GM19438 (cell line): ENCODE data around the gene AGL.
"Not testable (repeated sequence)": the region's sequence is repeated elsewhere in the genome, so short reads cannot be mapped to it uniquely, and the experiment has no call there.

Experiments
- ATAC-seq: cut with Tn5 transposase; IDR thresholded peaks from one replicate; pipeline ENCODE4 v1.9.1; 2021; ENCODE audit warnings: low read depth; ENCODE audit not compliant: unreplicated experiment

AGL gene

GRCh38 chr1:99935534-99935933 is 85.4 kb downstream of the AGL start:
- ATAC-seq, result no peak

GRCh38 chr1:99936071-99936470 is 85.9 kb downstream of the AGL start:
- ATAC-seq, result no peak

- ATAC-seq, result no peak
These were observed 92.6 kb downstream of the AGL start for GRCh38 chr1:99942723-99943122.

GRCh38 chr1:99943223-99943794 is 93.1 kb downstream of the AGL start:
- ATAC-seq, result no peak

GRCh38 chr1:99944192-99944591 is 94.0 kb downstream of the AGL start:
- ATAC-seq, result no peak

- ATAC-seq, result no peak
These were observed 95.0 kb downstream of the AGL start for GRCh38 chr1:99945174-99945573.

GRCh38 chr1:99950486-99950885 is 100.3 kb downstream of the AGL start:
- ATAC-seq, result no peak

- no peak for ATAC-seq
These were observed 102.4 kb downstream of the AGL start for GRCh38 chr1:99952522-99952921.

GRCh38 chr1:99955375-99955774 is 105.2 kb downstream of the AGL start:
- no peak for ATAC-seq

GRCh38 chr1:99956755-99957154 is 106.6 kb downstream of the AGL start:
- no peak for ATAC-seq

- no peak for ATAC-seq
These were observed 107.7 kb downstream of the AGL start for GRCh38 chr1:99957818-99958217.

- ATAC-seq, result not testable (repeated sequence)
These were observed 109.1 kb downstream of the AGL start for GRCh38 chr1:99959189-99959705.

- ATAC-seq, result not testable (repeated sequence)
These were observed 110.1 kb downstream of the AGL start for GRCh38 chr1:99960260-99960659.

- no peak for ATAC-seq
These were observed 113.1 kb downstream of the AGL start for GRCh38 chr1:99963041-99963795.

GRCh38 chr1:99964806-99965205 is 114.6 kb downstream of the AGL start:
- ATAC-seq, result no peak

GRCh38 chr1:99965646-99966375 is 115.7 kb downstream of the AGL start:
- ATAC-seq, result no peak

- no peak for ATAC-seq
These were observed 118.1 kb downstream of the AGL start for GRCh38 chr1:99968214-99968613.

GRCh38 chr1:99969260-99969728 is 119.1 kb downstream of the AGL start:
- ATAC-seq, result peak; percentile 3

GRCh38 chr1:99969729-99970621 is 119.8 kb downstream of the AGL start, which contains the start of gene SLC35A3:
SLC35A3 (plus strand) TSS chr1:99969996; CDS start chr1:99993555, 23,559 bp downstream.
- peak; percentile 90 for ATAC-seq

GRCh38 chr1:99970713-99971255 is 120.6 kb downstream of the AGL start:
- ATAC-seq, result no peak
